HepG2 (cell line): ENCODE measurements around the gene KMT2A. TPM values are rescaled to one million over a fixed set of nuclear protein-coding genes. Genes with fewer than 3 reads are reported as not detected.

Experiments
- ARNT2 ChIP-seq: sonication (generic); formaldehyde crosslinking; IDR thresholded peaks from 2 replicates; pipeline ENCODE4 v1.8.0; 2022; ENCODE audit warnings: mild to moderate bottlenecking, low read depth, missing genetic modification reagents, moderate library complexity
- CBFB ChIP-seq: sonication (generic); formaldehyde crosslinking; IDR thresholded peaks from 2 replicates; pipeline ENCODE4 v1.4.0; 2020; ENCODE audit warnings: missing genetic modification reagents
- CEBPB ChIP-seq: IDR thresholded peaks from 2 replicates; pipeline ENCODE4 v1.6.1; 2011; ENCODE audit warnings: low read depth, low read length, improper control_type of control experiment, borderline replicate concordance
- HHEX ChIP-seq: IDR thresholded peaks from 2 replicates; pipeline ENCODE4 v1.6.1; 2016; ENCODE audit warnings: control low read depth
- HOXA5 ChIP-seq: sonication (generic); formaldehyde crosslinking; IDR thresholded peaks from 2 replicates; pipeline ENCODE4 v1.4.0; 2020; ENCODE audit warnings: missing genetic modification reagents
- NCOA2 ChIP-seq: sonication (generic); formaldehyde crosslinking; IDR thresholded peaks from 2 replicates; pipeline ENCODE4 v1.8.0; 2022; ENCODE audit warnings: inconsistent platforms
- NCOA5 ChIP-seq: sonication (generic); formaldehyde crosslinking; IDR thresholded peaks from 2 replicates; pipeline ENCODE4 v1.4.0; 2020; ENCODE audit warnings: missing genetic modification reagents
- NFYB ChIP-seq: sonication (generic); formaldehyde crosslinking; IDR thresholded peaks from 2 replicates; pipeline ENCODE4 v1.4.0; 2020; ENCODE audit warnings: missing genetic modification reagents
- POLR2G ChIP-seq: fragments of 200-400 bp; formaldehyde crosslinking; IDR thresholded peaks from 2 replicates; pipeline ENCODE4 v1.6.1; 2018; ENCODE audit warnings: mild to moderate bottlenecking, low read depth, low read length, moderate library complexity
- PREB ChIP-seq: sonication (generic); formaldehyde crosslinking; IDR thresholded peaks from 2 replicates; pipeline ENCODE4 v1.4.0; 2020; ENCODE audit warnings: missing genetic modification reagents
- RBM39 ChIP-seq: fragments of 200-400 bp; formaldehyde crosslinking; IDR thresholded peaks from one replicate; pipeline ENCODE4 v1.6.1; 2018; ENCODE audit warnings: antibody characterized with exemption, mild to moderate bottlenecking, low read depth, low read length; ENCODE audit not compliant: poor library complexity, severe bottlenecking
- RFX5 ChIP-seq: IDR thresholded peaks from 2 replicates; pipeline ENCODE4 v1.6.1; 2011; ENCODE audit warnings: low read depth, low read length, improper control_type of control experiment
- SAFB2 ChIP-seq: sonication (generic); formaldehyde crosslinking; IDR thresholded peaks from 2 replicates; pipeline ENCODE4 v1.5.1; 2020; ENCODE audit warnings: missing genetic modification reagents, low read depth, mild to moderate bottlenecking, borderline replicate concordance
- SP1 ChIP-seq, 2 experiments: fragments of 450-650 bp in 1 of 2; sonication (generic) in 1 of 2; formaldehyde crosslinking in 1 of 2; IDR thresholded peaks; 2 replicates each; pipeline versions ENCODE4 v1.4.0 to v1.6.1; 2016 to 2020; ENCODE audit warnings: missing genetic modification reagents in 1 of 2
- SP4 ChIP-seq: sonication (generic); formaldehyde crosslinking; IDR thresholded peaks from 2 replicates; pipeline ENCODE4 v1.8.1; 2023; ENCODE audit warnings: mild to moderate bottlenecking, missing genetic modification reagents
- TCF7L2 ChIP-seq: IDR thresholded peaks from 2 replicates; pipeline ENCODE4 v1.6.1; 2011; ENCODE audit warnings: mild to moderate bottlenecking, low read depth, low read length, moderate library complexity
- TRIM24 ChIP-seq: sonication (generic); formaldehyde crosslinking; IDR thresholded peaks from 2 replicates; pipeline ENCODE4 v1.8.0; 2022; ENCODE audit warnings: mild to moderate bottlenecking, missing genetic modification reagents
- ZBTB42 ChIP-seq: sonication (generic); formaldehyde crosslinking; IDR thresholded peaks from 2 replicates; pipeline ENCODE4 v1.5.0; 2020; ENCODE audit warnings: mild to moderate bottlenecking, missing genetic modification reagents
- ZC3H4 ChIP-seq: sonication (generic); formaldehyde crosslinking; IDR thresholded peaks from 2 replicates; pipeline ENCODE4 v1.4.0; 2020; ENCODE audit warnings: missing genetic modification reagents, borderline replicate concordance
- ZNF101 ChIP-seq: sonication (generic); formaldehyde crosslinking; IDR thresholded peaks from 2 replicates; pipeline ENCODE4 v1.4.0; 2020; ENCODE audit warnings: mild to moderate bottlenecking, low read depth, missing genetic modification reagents, borderline replicate concordance
- ZNF160 ChIP-seq: sonication (generic); formaldehyde crosslinking; IDR thresholded peaks from 2 replicates; pipeline ENCODE4 v1.8.0; 2022; ENCODE audit warnings: mild to moderate bottlenecking, inconsistent platforms, missing genetic modification reagents
- ZNF33B ChIP-seq: sonication (generic); formaldehyde crosslinking; IDR thresholded peaks from 2 replicates; pipeline ENCODE4 v1.5.1; 2020; ENCODE audit warnings: mild to moderate bottlenecking, missing genetic modification reagents
- ZNF446 ChIP-seq: sonication (generic); formaldehyde crosslinking; IDR thresholded peaks from 2 replicates; pipeline ENCODE4 v1.5.0; 2020; ENCODE audit warnings: mild to moderate bottlenecking, missing genetic modification reagents
- ZNF552 ChIP-seq: sonication (generic); formaldehyde crosslinking; IDR thresholded peaks from 2 replicates; pipeline ENCODE4 v1.9.0; 2022; ENCODE audit warnings: missing genetic modification reagents, mild to moderate bottlenecking, borderline replicate concordance
- ZNF644 ChIP-seq: IDR thresholded peaks from 2 replicates; pipeline ENCODE4 v1.6.1; 2016; ENCODE audit warnings: low read depth
- polyA plus RNA-seq, 8 experiments: library from polyadenylated mRNA; depleted of rRNA in 3 of 8; stranded (reverse) in 7 of 8; unstranded in 1 of 8; fragments of >200 nt; fragmentation: Illumina TruSeq in 4 of 8; extraction: Trizol in 4 of 8; gene quantifications; 2 replicates each; pipeline versions ENCODE4 v1.2.1 to v1.2.3, GENCODE V29; 2011 to 2016; ENCODE audit warnings: low read depth in 4 of 8, missing spikeins in 1 of 8, mixed read lengths in 1 of 8; ENCODE audit not compliant: insufficient read depth in 1 of 8
- total RNA-seq, 5 experiments: library from RNA; depleted of rRNA; stranded (reverse); fragments of >200 nt; fragmentation: Illumina TruSeq; extraction: Trizol; gene quantifications; 2 replicates each; pipeline ENCODE4 v1.2.3, GENCODE V29; 2016; ENCODE audit warnings: low read depth in 1 of 5
- TF ChIP-seq, protein P1 (sequence below): sonication (generic); formaldehyde crosslinking; IDR thresholded peaks from 2 replicates; pipeline ENCODE4 v1.5.0; 2020; ENCODE audit warnings: mild to moderate bottlenecking, missing genetic modification reagents
- TF ChIP-seq, protein P2 (sequence below): sonication (generic); formaldehyde crosslinking; IDR thresholded peaks from 2 replicates; pipeline ENCODE4 v1.4.0; 2020; ENCODE audit warnings: missing genetic modification reagents

Gene KMT2A
- total and polyA plus RNA-seq, 2 of the 13 experiments (the other 11 are each of a cell fraction or from before 2014, with no cell fraction given) = 12.4 to 20.0 TPM

DNA sequence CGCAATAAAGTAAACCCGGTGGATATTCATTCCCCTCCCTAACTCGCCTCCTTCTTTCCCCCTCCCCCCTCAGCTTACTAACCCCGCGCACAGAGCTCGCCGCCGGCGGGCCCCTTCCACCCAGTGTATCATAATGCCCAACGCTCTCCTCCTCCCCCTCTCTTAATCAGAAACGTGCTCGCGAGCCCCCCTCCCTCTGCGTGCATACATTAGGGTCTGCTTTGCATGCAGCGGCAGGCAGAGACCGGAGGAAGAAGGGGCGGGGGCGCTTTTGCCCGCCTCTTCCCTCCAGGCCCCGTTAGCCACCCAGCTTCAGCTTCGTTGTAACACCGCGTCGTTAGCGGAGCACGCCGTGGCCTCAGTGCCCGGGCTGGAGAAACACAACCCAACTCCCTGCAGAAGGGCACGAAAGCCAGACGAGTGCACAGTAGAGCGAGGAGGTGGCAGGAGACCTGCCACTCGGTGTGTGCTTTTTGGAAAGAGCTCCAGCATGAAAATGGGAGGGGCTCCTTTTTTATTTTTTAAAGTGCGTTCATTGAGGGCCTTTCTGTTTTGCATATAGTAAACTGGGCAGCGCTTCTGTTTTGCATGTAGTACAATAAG lies 901 bp upstream of the KMT2A start (continued):
- TF ChIP-seq SAFB2 (CRISPR knock-in tag) (no peak), HOXA5 (CRISPR knock-in tag) (no peak), SP1 (IDR thresholded peaks at IDR 0.05) (no peak), SP1 (CRISPR knock-in tag; IDR thresholded peaks at IDR 0.05) (no peak), NFYB (CRISPR knock-in tag) (no peak), ZNF160 (CRISPR knock-in tag) (0 out of 2 replicates have a peak, but pooled peaks have one; percentile 6), TRIM24 (CRISPR knock-in tag) (no peak), CEBPB (no peak), ZNF552 (CRISPR knock-in tag) (no peak), ZNF33B (CRISPR knock-in tag) (no peak), NCOA2 (0 out of 2 replicates have a peak, but pooled peaks have one; percentile 5), ZNF644 (CRISPR knock-in tag) (no peak), ZNF446 (CRISPR knock-in tag) (0 out of 2 replicates have a peak, but pooled peaks have one; percentile 51), ZBTB42 (0 out of 2 replicates have a peak, but pooled peaks have one; percentile 33), RBM39 (no peak), TCF7L2 (no peak), ZC3H4 (0 out of 2 replicates have a peak, but pooled peaks have one; percentile 52), ARNT2 (CRISPR knock-in tag) (peak; percentile 19; the same call in 1 of the 2 replicates), SP4 (CRISPR knock-in tag) (no peak), HHEX (CRISPR knock-in tag) (no peak), ZNF101 (CRISPR knock-in tag) (no peak), CBFB (CRISPR knock-in tag) (no peak), POLR2G (peak; percentile 88), PREB (no peak), RFX5 (no peak), NCOA5 (no peak)
- TF ChIP-seq, protein P1, sequence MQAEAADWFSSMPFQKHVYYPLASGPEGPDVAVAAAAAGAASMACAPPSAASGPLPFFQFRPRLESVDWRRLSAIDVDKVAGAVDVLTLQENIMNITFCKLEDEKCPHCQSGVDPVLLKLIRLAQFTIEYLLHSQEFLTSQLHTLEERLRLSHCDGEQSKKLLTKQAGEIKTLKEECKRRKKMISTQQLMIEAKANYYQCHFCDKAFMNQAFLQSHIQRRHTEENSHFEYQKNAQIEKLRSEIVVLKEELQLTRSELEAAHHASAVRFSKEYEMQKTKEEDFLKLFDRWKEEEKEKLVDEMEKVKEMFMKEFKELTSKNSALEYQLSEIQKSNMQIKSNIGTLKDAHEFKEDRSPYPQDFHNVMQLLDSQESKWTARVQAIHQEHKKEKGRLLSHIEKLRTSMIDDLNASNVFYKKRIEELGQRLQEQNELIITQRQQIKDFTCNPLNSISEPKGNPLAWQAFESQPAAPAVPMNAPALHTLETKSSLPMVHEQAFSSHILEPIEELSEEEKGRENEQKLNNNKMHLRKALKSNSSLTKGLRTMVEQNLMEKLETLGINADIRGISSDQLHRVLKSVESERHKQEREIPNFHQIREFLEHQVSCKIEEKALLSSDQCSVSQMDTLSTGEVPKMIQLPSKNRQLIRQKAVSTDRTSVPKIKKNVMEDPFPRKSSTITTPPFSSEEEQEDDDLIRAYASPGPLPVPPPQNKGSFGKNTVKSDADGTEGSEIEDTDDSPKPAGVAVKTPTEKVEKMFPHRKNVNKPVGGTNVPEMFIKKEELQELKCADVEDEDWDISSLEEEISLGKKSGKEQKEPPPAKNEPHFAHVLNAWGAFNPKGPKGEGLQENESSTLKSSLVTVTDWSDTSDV (CRISPR knock-in tag) = no peak
- TF ChIP-seq, protein P2, sequence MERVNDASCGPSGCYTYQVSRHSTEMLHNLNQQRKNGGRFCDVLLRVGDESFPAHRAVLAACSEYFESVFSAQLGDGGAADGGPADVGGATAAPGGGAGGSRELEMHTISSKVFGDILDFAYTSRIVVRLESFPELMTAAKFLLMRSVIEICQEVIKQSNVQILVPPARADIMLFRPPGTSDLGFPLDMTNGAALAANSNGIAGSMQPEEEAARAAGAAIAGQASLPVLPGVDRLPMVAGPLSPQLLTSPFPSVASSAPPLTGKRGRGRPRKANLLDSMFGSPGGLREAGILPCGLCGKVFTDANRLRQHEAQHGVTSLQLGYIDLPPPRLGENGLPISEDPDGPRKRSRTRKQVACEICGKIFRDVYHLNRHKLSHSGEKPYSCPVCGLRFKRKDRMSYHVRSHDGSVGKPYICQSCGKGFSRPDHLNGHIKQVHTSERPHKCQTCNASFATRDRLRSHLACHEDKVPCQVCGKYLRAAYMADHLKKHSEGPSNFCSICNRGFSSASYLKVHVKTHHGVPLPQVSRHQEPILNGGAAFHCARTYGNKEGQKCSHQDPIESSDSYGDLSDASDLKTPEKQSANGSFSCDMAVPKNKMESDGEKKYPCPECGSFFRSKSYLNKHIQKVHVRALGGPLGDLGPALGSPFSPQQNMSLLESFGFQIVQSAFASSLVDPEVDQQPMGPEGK (CRISPR knock-in tag) = peak; percentile 68
